Hepatocyte (in vitro differentiated cells): Measurements from ENCODE around the gene SAA4.

Experiments used
- EZH2phosphoT487 ChIP-seq: fragments of 200-600 bp; sonication (generic); IDR thresholded peaks from one replicate; pipeline ENCODE4 v1.6.1; 2018; ENCODE audit warnings: antibody characterized with exemption, mild to moderate bottlenecking, low read depth, moderate library complexity; ENCODE audit not compliant: unreplicated experiment, severe bottlenecking
- TF ChIP-seq, protein P1 (sequence below): fragments of 200-600 bp; sonication (generic); IDR thresholded peaks from 2 replicates; pipeline ENCODE4 v1.5.1; 2016; ENCODE audit warnings: antibody characterized with exemption, mild to moderate bottlenecking; ENCODE audit not compliant: poor library complexity

GRCh38 chr11:18248561-18248960, 12.0 kb upstream of the SAA4 start, which contains the start of gene SAA2:
- TF ChIP-seq, protein P1, sequence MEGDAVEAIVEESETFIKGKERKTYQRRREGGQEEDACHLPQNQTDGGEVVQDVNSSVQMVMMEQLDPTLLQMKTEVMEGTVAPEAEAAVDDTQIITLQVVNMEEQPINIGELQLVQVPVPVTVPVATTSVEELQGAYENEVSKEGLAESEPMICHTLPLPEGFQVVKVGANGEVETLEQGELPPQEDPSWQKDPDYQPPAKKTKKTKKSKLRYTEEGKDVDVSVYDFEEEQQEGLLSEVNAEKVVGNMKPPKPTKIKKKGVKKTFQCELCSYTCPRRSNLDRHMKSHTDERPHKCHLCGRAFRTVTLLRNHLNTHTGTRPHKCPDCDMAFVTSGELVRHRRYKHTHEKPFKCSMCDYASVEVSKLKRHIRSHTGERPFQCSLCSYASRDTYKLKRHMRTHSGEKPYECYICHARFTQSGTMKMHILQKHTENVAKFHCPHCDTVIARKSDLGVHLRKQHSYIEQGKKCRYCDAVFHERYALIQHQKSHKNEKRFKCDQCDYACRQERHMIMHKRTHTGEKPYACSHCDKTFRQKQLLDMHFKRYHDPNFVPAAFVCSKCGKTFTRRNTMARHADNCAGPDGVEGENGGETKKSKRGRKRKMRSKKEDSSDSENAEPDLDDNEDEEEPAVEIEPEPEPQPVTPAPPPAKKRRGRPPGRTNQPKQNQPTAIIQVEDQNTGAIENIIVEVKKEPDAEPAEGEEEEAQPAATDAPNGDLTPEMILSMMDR = no peak
- no peak for TF ChIP-seq EZH2phosphoT487
